GM13977 (cell line): ENCODE measurements around the gene COLEC12.

Experiments
- DNase-seq: peaks from one replicate; pipeline ENCODE4 v3.0.0; 2012; ENCODE audit warnings: low spot score
- CTCF ChIP-seq: IDR thresholded peaks from 2 replicates; pipeline ENCODE4 v1.5.1; 2012; ENCODE audit warnings: mild to moderate bottlenecking, control low read depth; ENCODE audit not compliant: insufficient read depth; ENCODE audit errors: extremely low read depth, missing control alignments
- in situ Hi-C: fragments of 300-500 bp; cut with MboI; formaldehyde crosslinking; loops from one replicate; pipeline ENCODE4 v1.12.0; 2022; ENCODE audit warnings: low sequenced_read_pairs, low pct_unique_long_range_greater_than_20kb, mixed read lengths, inconsistent platforms; ENCODE audit not compliant: unreplicated experiment

The COLEC12 gene

GRCh38 chr18:341102-341501, 159.4 kb downstream of the COLEC12 start:
- in situ Hi-C loops, result no loop called here
- DNase-seq, result no peak
- TF ChIP-seq CTCF, result no peak

- in situ Hi-C loops, result no loop called here
- no peak for TF ChIP-seq CTCF
- no peak for DNase-seq
These were observed 160.5 kb downstream of the COLEC12 start for GRCh38 chr18:340044-340443.

- in situ Hi-C loops, result no loop called here
- no peak for TF ChIP-seq CTCF
- no peak for DNase-seq
These were observed 161.3 kb downstream of the COLEC12 start for GRCh38 chr18:339200-339599.

GRCh38 chr18:336713-337112, 163.8 kb downstream of the COLEC12 start:
- in situ Hi-C loops, result no loop called here
- no peak for DNase-seq

GRCh38 chr18:335733-336132, 164.8 kb downstream of the COLEC12 start:
- DNase-seq, result no peak
- no peak for TF ChIP-seq CTCF
- in situ Hi-C loops, result no loop called here

More at GRCh38 chr18:336713-337112, 163.8 kb downstream of the COLEC12 start:
- no peak for TF ChIP-seq CTCF

GRCh38 chr18:334575-335132, 165.8 kb downstream of the COLEC12 start:
- TF ChIP-seq CTCF, result no peak
- no peak for DNase-seq
- in situ Hi-C loops, result no loop called here
